ENCODE measurements around the gene PRM3.

DNA sequence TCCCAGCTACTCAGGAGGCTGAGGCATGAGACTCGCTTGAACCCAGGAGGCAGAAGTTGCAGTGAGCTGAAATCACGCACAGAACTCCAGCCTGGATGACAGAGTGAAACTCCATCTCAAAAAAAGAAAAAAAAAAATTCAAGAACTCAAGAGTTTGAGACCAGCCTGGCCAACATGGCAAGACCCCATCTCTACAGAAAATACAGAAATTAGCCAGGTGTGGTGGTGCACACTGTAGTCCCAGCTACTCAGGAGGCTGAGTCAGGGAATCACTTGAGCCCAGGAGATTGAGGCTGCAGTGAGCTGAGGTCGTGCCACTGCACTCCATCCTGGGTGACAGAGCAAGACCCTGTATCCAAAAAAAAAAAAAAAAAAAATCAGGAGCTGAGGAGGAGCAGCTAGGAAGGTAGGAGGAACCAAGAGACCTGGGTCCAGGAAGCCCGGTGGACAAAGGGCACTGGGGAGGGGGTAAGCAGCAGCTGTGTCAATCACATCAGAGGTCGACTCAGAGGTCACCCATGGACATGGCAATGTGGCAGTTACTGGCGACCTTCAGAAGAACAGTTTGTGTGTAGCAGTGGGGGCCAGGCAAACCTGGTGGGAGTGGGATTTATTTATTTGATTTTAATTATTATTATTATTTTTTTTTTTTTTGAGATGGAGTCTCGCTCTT lies 18.8 kb upstream of the PRM3 start:
- TF ChIP-seq EZH2 (IDR thresholded peaks at IDR 0.05; ENCODE audit: insufficient read depth, poor library complexity, severe bottlenecking) (no peak), EZH2phosphoT487 (IDR thresholded peaks at IDR 0.05; ENCODE audit: insufficient read depth, low read depth) (no peak)

Data from GM23248 (cell line).